Esophagus squamous epithelium (tissue), 5 donors: Measurements from ENCODE around the gene CEP350. TPM values are rescaled to one million over a fixed set of nuclear protein-coding genes. Genes with fewer than 3 reads are reported as not detected.

Experiments
- DNase-seq: peaks from one replicate; lab custom pipeline; 2025; lab: John Stamatoyannopoulos, UW
- H3K27ac ChIP-seq, 4 donors: fragments of 200-600 bp; sonication (generic); one replicate each; pipeline ENCODE4 v1.5.1; 2016 to 2019; ENCODE audit warnings: mild to moderate bottlenecking in 1 of 4
- H3K27me3 ChIP-seq, 4 donors: fragments of 200-600 bp; sonication (generic); 1 replicate in 3 of 4; 2 replicates in 1 of 4; pipeline versions ENCODE4 v1.5.1 to v1.6.0; 2017 to 2021; ENCODE audit warnings: antibody characterized with exemption in 1 of 4
- H3K36me3 ChIP-seq, 3 donors: fragments of 200-600 bp; sonication (generic); one replicate each; pipeline ENCODE4 v1.5.1; 2016 to 2019
- H3K4me1 ChIP-seq, 3 donors: fragments of 200-600 bp; sonication (generic); one replicate each; pipeline ENCODE4 v1.5.1; 2017 to 2019
- H3K4me3 ChIP-seq, 4 donors: fragments of 200-600 bp; sonication (generic); 1 replicate in 3 of 4; 2 replicates in 1 of 4; pipeline ENCODE4 v1.5.1; 2016 to 2019; ENCODE audit warnings: mild to moderate bottlenecking in 2 of 4, moderate library complexity in 1 of 4
- H3K9me3 ChIP-seq, 3 donors: fragments of 200-600 bp; sonication (generic); one replicate each; pipeline ENCODE4 v1.5.1; 2016 to 2019
- POLR2A ChIP-seq, 4 donors: fragments of 450-650 bp; IDR thresholded peaks; one replicate each; pipeline ENCODE4 v1.6.1; 2017; ENCODE audit warnings: antibody characterized with exemption in 4 of 4, mild to moderate bottlenecking in 4 of 4, moderate library complexity in 3 of 4
- WGBS, 2 donors: methylation state at CpG; one replicate each; pipeline ENCODE4 v1.1.5; 2018; 5-methylcytosine and 5-hydroxymethylcytosine counted together
- intact Hi-C: fragments of 100-400 bp; cut with DNase I; formaldehyde crosslinking; loops from one replicate; pipeline ENCODE4 v1.15.0; 2022
- total RNA-seq, 4 donors: library from RNA; depleted of rRNA; stranded (reverse); fragments of >200 nt; gene quantifications; one replicate each; pipeline ENCODE4 v1.1.0, GENCODE V29; 2016
- TF ChIP-seq, protein P1 (sequence below), 6 experiments: fragments of 450-650 bp in 4 of 6; fragments of 200-600 bp in 2 of 6; sonication (generic) in 2 of 6; IDR thresholded peaks; one replicate each; pipeline ENCODE4 v1.5.1; 2016 to 2019; ENCODE audit warnings: antibody characterized with exemption in 6 of 6, mild to moderate bottlenecking in 4 of 6, moderate library complexity in 4 of 6
- donor health status: DM: yes; HTN: yes; CAD: no.

Gene CEP350, protein sequence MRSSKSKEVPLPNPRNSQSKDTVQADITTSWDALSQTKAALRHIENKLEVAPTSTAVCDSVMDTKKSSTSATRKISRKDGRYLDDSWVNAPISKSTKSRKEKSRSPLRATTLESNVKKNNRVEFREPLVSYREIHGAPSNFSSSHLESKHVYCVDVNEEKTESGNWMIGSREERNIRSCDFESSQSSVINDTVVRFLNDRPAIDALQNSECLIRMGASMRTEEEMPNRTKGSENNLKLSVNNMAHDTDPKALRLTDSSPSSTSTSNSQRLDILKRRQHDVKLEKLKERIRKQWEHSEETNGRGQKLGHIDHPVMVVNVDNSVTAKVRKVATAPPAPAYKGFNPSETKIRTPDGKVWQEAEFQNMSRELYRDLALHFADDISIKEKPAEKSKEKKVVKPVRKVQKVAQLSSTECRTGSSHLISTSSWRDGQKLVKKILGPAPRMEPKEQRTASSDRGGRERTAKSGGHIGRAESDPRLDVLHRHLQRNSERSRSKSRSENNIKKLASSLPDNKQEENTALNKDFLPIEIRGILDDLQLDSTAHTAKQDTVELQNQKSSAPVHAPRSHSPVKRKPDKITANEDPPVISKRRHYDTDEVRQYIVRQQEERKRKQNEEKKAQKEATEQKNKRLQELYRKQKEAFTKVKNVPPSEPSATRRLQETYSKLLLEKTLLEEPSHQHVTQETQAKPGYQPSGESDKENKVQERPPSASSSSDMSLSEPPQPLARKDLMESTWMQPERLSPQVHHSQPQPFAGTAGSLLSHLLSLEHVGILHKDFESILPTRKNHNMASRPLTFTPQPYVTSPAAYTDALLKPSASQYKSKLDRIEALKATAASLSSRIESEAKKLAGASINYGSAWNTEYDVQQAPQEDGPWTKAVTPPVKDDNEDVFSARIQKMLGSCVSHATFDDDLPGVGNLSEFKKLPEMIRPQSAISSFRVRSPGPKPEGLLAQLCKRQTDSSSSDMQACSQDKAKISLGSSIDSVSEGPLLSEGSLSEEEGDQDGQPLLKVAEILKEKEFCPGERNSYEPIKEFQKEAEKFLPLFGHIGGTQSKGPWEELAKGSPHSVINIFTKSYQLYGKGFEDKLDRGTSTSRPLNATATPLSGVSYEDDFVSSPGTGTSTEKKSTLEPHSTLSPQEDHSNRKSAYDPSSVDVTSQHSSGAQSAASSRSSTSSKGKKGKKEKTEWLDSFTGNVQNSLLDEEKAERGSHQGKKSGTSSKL (N-terminal part only)
- 10 to 100 TPM; 31.1 to 66.9 (median 45.2) TPM for total RNA-seq

DNA sequence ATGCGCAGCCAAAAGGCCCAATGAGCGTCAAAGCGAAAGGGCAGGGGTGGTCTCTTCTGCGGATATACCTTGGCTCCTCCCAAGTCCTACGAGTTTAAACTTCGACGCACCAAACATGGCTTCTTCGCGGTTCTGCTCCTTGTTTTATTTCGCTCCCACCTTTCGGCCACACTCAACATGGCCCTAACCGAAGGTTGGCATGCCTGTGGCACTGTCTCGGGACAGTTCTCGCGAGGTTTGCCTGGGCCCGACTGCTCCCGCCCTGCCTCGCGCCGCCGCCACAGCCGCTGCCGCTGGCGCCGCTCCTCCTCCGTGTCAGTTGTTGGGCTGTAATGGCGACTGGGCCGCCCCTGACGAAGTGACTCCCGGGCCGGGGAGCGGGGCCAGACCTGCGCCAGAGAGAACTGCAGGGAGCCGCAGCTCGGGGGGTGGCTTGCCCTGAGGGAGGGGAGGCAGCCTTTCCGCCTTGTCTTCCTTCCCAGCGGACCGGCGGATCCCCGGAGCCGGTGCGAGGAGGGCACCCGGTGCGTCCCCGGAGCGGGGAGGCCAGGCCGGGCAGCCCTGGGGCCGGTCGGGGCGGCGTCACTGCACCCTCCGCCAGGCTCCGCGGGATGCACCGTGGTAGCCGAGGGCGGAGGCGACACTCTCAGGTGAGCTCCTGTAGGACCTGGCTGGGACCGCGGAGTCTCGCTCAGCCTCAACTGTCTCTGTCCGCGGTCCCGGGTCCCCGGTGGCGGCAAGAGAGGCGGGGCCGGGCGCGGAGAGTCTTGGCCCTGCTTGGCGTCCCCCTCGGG, at the start of gene CEP350:
CEP350 (plus strand) TSS at position 318 of the 794 bp plus-strand sequence. CDS start 31,372 bp downstream, outside the sequence.
- H3K4me3 ChIP-seq: peak within 1 kb of the TSS; percentile 65 to 95 (median 90)
- intact Hi-C loops: loop anchor here (10.0 kb wide), 1 partner anchor 60 kb away; no protein-coding TSS in a partner anchor
- H3K9me3 ChIP-seq: no peaks in the 10 kb centered on the region
- no peaks in the 10 kb centered on the region for H3K27me3 ChIP-seq
- TF ChIP-seq, protein P1, sequence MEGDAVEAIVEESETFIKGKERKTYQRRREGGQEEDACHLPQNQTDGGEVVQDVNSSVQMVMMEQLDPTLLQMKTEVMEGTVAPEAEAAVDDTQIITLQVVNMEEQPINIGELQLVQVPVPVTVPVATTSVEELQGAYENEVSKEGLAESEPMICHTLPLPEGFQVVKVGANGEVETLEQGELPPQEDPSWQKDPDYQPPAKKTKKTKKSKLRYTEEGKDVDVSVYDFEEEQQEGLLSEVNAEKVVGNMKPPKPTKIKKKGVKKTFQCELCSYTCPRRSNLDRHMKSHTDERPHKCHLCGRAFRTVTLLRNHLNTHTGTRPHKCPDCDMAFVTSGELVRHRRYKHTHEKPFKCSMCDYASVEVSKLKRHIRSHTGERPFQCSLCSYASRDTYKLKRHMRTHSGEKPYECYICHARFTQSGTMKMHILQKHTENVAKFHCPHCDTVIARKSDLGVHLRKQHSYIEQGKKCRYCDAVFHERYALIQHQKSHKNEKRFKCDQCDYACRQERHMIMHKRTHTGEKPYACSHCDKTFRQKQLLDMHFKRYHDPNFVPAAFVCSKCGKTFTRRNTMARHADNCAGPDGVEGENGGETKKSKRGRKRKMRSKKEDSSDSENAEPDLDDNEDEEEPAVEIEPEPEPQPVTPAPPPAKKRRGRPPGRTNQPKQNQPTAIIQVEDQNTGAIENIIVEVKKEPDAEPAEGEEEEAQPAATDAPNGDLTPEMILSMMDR (IDR thresholded peaks at IDR 0.05): peak in 1 of 6 experiments; percentile 17
- TF ChIP-seq POLR2A (IDR thresholded peaks at IDR 0.05): peak in 3 of 4 donors; percentile 52 to 92 (median 73)
- WGBS, 2 donors: 0% methylated on average over 16 of the region's 72 CpGs
- H3K4me1 ChIP-seq: peaks cover 5 to 49% (median 18%) of the 10 kb centered on the region in 3 donors
- peak within 1 kb of the TSS; percentile 95 to 98 (median 96) for H3K27ac ChIP-seq
- no peaks in the 10 kb centered on the region for H3K36me3 ChIP-seq
- peak; percentile 90 for DNase-seq

DNA sequence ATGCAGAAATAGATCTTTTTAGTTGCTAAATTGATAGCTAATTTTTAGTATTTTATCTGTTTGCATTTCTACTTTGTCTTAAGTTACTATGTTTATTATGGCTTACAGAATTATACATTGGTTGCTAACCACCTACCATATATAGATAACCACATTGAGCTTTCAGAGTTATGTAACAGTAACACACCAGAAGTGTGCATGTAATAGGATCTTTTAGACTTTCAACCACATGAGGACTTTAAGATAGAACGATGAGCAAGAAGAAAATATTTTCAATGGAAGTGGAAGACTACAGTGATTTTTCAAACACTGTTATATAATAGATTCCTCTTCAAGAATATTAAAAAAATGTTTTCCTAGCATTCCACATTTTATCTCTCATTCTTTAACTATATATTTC, 43.7 kb upstream of the CEP350 start:
- WGBS, 2 donors: 65% methylated on average over 1 of the region's 1 CpG
- Histone ChIP-seq H3K27ac (no peak overlapping the region), H3K9me3 (no peaks in the 10 kb centered on the region), H3K36me3 (peaks cover 5 to 98% (median 13%) of the 10 kb centered on the region in 3 donors), H3K4me3 (no peak overlapping the region), H3K27me3 (no peaks in the 10 kb centered on the region), H3K4me1 (peaks cover 0 to under 1% (median 0%) of the 10 kb centered on the region in 3 donors)
- intact Hi-C loops: no loop called here
- DNase-seq: no peak
- TF ChIP-seq, protein P1 (IDR thresholded peaks at IDR 0.05): no peak
- no peak for TF ChIP-seq POLR2A (IDR thresholded peaks at IDR 0.05)

DNA sequence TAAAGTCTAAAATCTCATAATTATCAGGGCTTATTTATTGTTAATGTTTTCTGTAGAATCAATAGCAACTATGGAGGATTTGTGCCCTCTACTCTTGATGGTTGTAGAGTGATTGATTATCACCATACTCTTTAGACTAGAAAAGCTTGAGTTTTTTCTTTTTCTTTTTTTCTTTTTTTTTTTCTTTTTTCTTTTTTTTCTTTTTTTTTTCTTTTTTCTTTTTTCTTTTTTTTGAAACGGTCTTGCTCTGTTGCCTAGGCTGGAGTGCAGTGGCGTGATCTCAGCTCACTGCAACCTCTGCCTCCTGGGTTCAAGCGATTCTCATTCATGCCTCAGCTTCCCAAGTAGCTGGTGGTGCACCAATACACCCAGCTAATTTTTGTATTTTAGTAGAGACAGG, 42.8 kb upstream of the CEP350 start:
- Histone ChIP-seq H3K4me3 (no peak overlapping the region), H3K27ac (no peak overlapping the region), H3K9me3 (no peaks in the 10 kb centered on the region), H3K4me1 (peaks cover 0 to 5% (median 0%) of the 10 kb centered on the region in 3 donors), H3K27me3 (no peaks in the 10 kb centered on the region), H3K36me3 (peaks cover 3 to 98% (median 13%) of the 10 kb centered on the region in 3 donors)
- intact Hi-C loops: no loop called here
- 97 to 100% methylated on average over 3 of the region's 3 CpGs for WGBS, 2 donors
- no peak for TF ChIP-seq POLR2A (IDR thresholded peaks at IDR 0.05)
- TF ChIP-seq, protein P1 (IDR thresholded peaks at IDR 0.05): no peak
- DNase-seq: no peak

DNA sequence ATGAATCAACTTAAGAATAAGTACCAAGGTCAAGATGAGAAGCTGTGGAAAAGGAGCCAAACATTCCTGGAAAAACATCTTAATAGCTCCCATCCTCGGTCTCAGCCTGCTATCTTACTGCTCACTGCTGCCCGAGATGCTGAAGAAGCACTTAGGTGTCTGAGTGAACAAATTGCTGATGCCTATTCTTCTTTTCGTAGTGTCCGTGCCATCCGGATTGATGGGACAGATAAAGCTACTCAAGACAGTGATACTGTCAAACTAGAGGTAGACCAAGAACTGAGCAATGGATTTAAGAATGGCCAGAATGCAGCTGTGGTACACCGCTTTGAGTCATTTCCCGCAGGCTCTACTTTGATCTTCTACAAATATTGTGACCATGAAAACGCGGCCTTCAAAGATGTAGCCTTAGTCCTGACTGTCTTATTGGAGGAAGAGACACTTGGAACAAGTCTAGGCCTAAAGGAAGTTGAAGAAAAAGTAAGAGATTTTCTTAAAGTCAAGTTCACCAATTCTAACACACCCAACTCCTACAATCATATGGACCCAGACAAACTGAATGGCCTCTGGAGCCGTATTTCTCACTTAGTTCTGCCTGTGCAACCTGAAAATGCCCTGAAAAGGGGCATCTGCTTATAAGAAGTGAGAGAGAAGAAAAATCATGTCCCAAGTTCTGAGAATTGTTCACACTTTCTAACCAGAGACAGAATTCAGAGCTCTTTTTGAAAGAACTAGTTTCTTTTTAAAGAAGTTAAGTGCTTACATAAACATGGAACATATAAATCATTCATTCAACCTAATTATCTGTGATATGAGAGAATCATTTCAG, 36.8 kb upstream of the CEP350 start:
- Histone ChIP-seq H3K27me3 (no peaks in the 10 kb centered on the region), H3K36me3 (peaks cover 10 to 94% (median 16%) of the 10 kb centered on the region in 3 donors), H3K9me3 (no peaks in the 10 kb centered on the region), H3K27ac (no peak overlapping the region), H3K4me3 (no peak overlapping the region), H3K4me1 (peaks cover 0 to 5% (median 0%) of the 10 kb centered on the region in 3 donors)
- 73 to 85% methylated on average over 9 to 10 of the region's 10 CpGs for WGBS, 2 donors
- TF ChIP-seq, protein P1 (IDR thresholded peaks at IDR 0.05): no peak
- TF ChIP-seq POLR2A (IDR thresholded peaks at IDR 0.05): no peak
- DNase-seq: no peak
- intact Hi-C loops: no loop called here
